Activated naive CD8-positive, alpha-beta T cell treated with anti-CD3 and anti-CD28 coated beads, Interleukin-2, amount 10 ng/mL, durations not matched to agents 7 days and 5 days (primary cell): ENCODE measurements around the gene KLHL30. TPM values are rescaled to one million over a fixed set of nuclear protein-coding genes. Genes with fewer than 3 reads are reported as not detected.
"Not testable (repeated sequence)": the region's sequence is repeated elsewhere in the genome, so short reads cannot be mapped to it uniquely, and the experiment has no call there.

Source experiments
- ATAC-seq: fragments of 150-1000 bp; cut with Tn5 transposase; one replicate; pipeline ENCODE4 v1.10.0; 2021; ENCODE audit warnings: low read depth, moderate library complexity
- POLR2A ChIA-PET: fragments of 350-600 bp; sonication (Branson Sonifier 250); formaldehyde crosslinking; loops from one replicate; lab custom pipeline; 2021; ENCODE audit warnings: antibody characterized with exemption; lab: Charles Lee
- DNase-seq: peaks from one replicate; pipeline ENCODE4 v3.0.0; 2021
- H3K27ac Mint-ChIP-seq: one replicate; pipeline ENCODE4 v1.8.0; 2022; ENCODE audit warnings: mild to moderate bottlenecking, mixed read lengths
- H3K27me3 Mint-ChIP-seq: one replicate; pipeline ENCODE4 v1.8.0; 2022; ENCODE audit warnings: mild to moderate bottlenecking, moderate library complexity, mixed read lengths
- H3K36me3 Mint-ChIP-seq: one replicate; pipeline ENCODE4 v1.8.0; 2021; ENCODE audit warnings: mild to moderate bottlenecking, mixed read lengths
- H3K4me1 Mint-ChIP-seq: one replicate; pipeline ENCODE4 v1.8.0; 2021; ENCODE audit warnings: mixed read lengths
- H3K4me3 Mint-ChIP-seq: one replicate; pipeline ENCODE4 v1.8.0; 2022; ENCODE audit warnings: mild to moderate bottlenecking, moderate library complexity, mixed read lengths
- H3K9me3 Mint-ChIP-seq: one replicate; pipeline ENCODE4 v1.8.0; 2021; ENCODE audit warnings: mixed read lengths
- total RNA-seq, 2 experiments: library from RNA; stranded (reverse); gene quantifications; one replicate each; pipeline ENCODE4 v1.2.3, GENCODE V29; 2021

Gene KLHL30
- total RNA-seq, 2 experiments from 2014 or later = not detected

GRCh38 chr2:238167761-238168160 lies 29.3 kb downstream of the KLHL30 start:
- POLR2A ChIA-PET = no interaction called here
- ATAC-seq = no peak
- Mint-ChIP-seq H3K9me3 (no peaks in the 10 kb centered on the region), H3K27ac (no peak overlapping the region), H3K36me3 (peaks cover 9% of the 10 kb centered on the region), H3K27me3 (peaks cover 15% of the 10 kb centered on the region), H3K4me3 (no peak overlapping the region), H3K4me1 (peaks cover 2% of the 10 kb centered on the region)
- DNase-seq = no peak

- Mint-ChIP-seq H3K27me3 (peaks cover 11% of the 10 kb centered on the region), H3K27ac (no peak overlapping the region)
- POLR2A ChIA-PET = no interaction called here
Measured at GRCh38 chr2:238168196-238169047, 30.0 kb downstream of the KLHL30 start.

GRCh38 chr2:238169048-238169707 lies 30.7 kb downstream of the KLHL30 start:
- Mint-ChIP-seq H3K9me3 (no peaks in the 10 kb centered on the region), H3K36me3 (peaks cover 12% of the 10 kb centered on the region), H3K27ac (no peak overlapping the region), H3K4me3 (no peak overlapping the region), H3K27me3 (peaks cover 11% of the 10 kb centered on the region), H3K4me1 (peaks cover 2% of the 10 kb centered on the region)
- DNase-seq (no peak), ATAC-seq (no peak)
- POLR2A ChIA-PET = no interaction called here

More at GRCh38 chr2:238168196-238169047, 30.0 kb downstream of the KLHL30 start:
- H3K4me1 Mint-ChIP-seq = peaks cover 2% of the 10 kb centered on the region
- H3K9me3 Mint-ChIP-seq = no peaks in the 10 kb centered on the region
- ATAC-seq (no peak), DNase-seq (no peak)
- no peak overlapping the region for H3K4me3 Mint-ChIP-seq
- peaks cover 12% of the 10 kb centered on the region for H3K36me3 Mint-ChIP-seq

- H3K4me3 Mint-ChIP-seq = no peak overlapping the region
- H3K9me3 Mint-ChIP-seq = no peaks in the 10 kb centered on the region
- H3K27me3 Mint-ChIP-seq = peaks cover 5% of the 10 kb centered on the region
- H3K27ac Mint-ChIP-seq = no peak overlapping the region
- peaks cover 2% of the 10 kb centered on the region for H3K4me1 Mint-ChIP-seq
- H3K36me3 Mint-ChIP-seq = peaks cover 12% of the 10 kb centered on the region
- ATAC-seq (no peak), DNase-seq (no peak)
- POLR2A ChIA-PET = no interaction called here
Measured at GRCh38 chr2:238169708-238170251, 31.3 kb downstream of the KLHL30 start.

DNA sequence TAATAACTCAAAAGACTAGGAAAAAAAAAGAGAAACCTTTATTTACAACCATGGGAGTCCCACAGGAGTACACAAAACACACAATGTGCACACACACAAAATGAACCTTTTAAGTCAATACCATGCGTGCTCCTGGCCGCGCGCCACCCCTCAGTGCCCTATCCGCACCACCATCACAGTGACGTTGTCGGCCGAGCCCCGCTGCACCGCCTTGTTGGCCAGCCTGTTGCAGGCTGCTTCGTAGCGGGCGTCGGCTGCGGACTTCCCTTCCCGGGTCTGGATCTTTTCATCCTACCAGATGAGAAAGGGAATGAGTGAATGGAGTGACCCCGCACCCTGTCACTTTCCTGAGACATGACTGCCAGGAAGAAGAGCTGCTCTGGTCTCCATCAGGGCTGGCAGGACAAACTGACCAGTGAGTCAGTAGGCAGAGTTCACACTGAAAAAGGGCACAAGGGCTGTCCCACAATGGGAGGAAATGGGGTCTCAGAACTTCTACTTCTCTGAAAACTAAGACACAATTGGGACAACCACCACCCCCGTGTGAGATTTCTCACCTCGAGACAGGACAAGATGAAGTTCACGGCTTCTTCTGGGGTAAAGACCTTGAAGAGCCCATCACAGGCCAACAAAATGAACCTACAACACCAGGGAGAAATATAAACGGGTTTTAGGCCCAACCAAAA lies 32.1 kb downstream of the KLHL30 start:
- DNase-seq = no peak
- Mint-ChIP-seq H3K9me3 (no peaks in the 10 kb centered on the region), H3K27ac (no peak overlapping the region)

DNA sequence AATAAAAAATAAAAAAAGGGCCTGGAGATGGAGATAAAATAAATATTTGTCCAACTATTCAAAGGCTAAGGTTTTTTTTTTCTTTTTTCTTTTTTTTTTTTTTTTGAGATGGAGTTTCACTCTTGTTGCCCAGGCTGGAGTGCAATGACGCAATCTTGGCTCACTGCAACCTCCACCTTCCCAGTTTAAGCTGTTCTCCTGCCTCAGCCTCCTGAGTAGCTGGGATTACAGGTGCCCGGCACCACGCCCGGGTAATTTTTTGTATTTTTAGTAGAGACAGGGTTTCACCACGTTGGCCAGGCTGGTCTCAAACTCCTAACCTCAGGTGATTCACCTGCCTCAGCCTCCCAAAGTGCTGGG lies 32.6 kb downstream of the KLHL30 start:
- POLR2A ChIA-PET, H3K4me1 Mint-ChIP-seq, H3K27me3 Mint-ChIP-seq, H3K27ac Mint-ChIP-seq, ATAC-seq, H3K4me3 Mint-ChIP-seq, DNase-seq, H3K9me3 Mint-ChIP-seq: not testable (repeated sequence)
- peaks cover 12% of the 10 kb centered on the region for H3K36me3 Mint-ChIP-seq

More for the DNA sequence above, 32.1 kb downstream of the KLHL30 start:
- Mint-ChIP-seq H3K36me3 (peaks cover 12% of the 10 kb centered on the region), H3K4me3 (no peak overlapping the region), H3K4me1 (peaks cover 2% of the 10 kb centered on the region), H3K27me3 (no peaks in the 10 kb centered on the region)
- no peak for ATAC-seq
- POLR2A ChIA-PET = no interaction called here

DNA sequence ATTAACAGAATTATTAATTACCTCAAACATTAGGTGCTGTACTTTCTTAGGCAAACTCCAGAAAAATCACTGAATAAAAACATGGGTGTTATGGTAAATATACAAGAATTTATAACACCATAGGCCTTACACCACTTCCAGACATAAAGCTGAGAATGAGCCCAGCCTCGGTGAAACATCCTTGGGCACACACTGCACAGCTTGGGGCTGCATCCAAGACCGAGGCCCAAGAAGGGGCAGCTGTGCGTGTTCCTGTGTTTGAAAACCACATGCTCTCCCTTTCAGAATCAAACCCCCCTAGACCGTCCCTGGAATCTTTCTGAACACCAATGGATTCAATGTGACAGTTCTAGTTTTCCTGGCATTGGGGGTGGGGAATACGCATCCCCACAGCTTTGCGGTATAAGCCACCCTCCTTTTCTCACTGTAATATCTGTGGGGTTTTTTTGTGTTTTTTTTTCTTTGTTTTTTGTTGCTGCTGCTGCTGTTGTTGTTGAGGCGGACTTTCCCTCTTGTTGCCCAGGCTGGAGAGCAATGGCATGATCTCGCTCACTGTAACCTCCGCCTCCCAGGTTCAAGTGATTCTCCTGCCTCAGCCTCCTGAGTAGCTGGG lies 33.2 kb downstream of the KLHL30 start:
- POLR2A ChIA-PET = interaction anchor here (0.5 kb wide), 1 partner anchor 431 kb away, joined by 3 read pairs; no protein-coding TSS in a partner anchor

DNA sequence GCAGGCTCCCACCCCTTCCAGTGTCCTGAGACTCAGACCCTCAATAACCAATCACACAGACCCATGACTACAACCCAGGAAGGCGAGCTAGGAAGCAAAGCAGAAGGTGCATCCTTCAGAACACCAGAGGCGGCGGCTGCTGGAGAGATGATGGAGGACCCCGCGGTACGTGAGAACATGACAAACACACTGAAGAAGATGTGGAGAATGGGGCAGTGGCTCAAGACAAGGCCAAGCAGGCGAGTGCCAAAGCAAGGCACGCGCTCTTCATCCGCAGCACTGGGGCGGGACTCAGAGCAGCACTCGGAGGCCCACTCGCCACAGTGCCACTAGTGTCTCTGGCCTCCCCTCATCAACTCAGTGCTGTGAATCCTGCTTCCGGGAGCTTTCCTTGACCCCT lies 34.0 kb downstream of the KLHL30 start:
- peaks cover 18% of the 10 kb centered on the region for H3K36me3 Mint-ChIP-seq
- no peak overlapping the region for H3K27ac Mint-ChIP-seq
- peaks cover 2% of the 10 kb centered on the region for H3K4me1 Mint-ChIP-seq
- H3K27me3 Mint-ChIP-seq = no peaks in the 10 kb centered on the region
- H3K9me3 Mint-ChIP-seq = no peaks in the 10 kb centered on the region
- DNase-seq = no peak
- no peak overlapping the region for H3K4me3 Mint-ChIP-seq
- no peak for ATAC-seq
- POLR2A ChIA-PET = no interaction called here

More for the DNA sequence above, 33.2 kb downstream of the KLHL30 start:
- Mint-ChIP-seq H3K4me1 (peaks cover 2% of the 10 kb centered on the region), H3K4me3 (no peak overlapping the region), H3K36me3 (peaks cover 16% of the 10 kb centered on the region), H3K27me3 (no peaks in the 10 kb centered on the region), H3K27ac (no peak overlapping the region), H3K9me3 (no peaks in the 10 kb centered on the region)
- ATAC-seq = no peak
- no peak for DNase-seq

- H3K36me3 Mint-ChIP-seq = peaks cover 20% of the 10 kb centered on the region
- H3K9me3 Mint-ChIP-seq = no peaks in the 10 kb centered on the region
- no peaks in the 10 kb centered on the region for H3K27me3 Mint-ChIP-seq
- POLR2A ChIA-PET = no interaction called here
- H3K4me1 Mint-ChIP-seq = peaks cover 2% of the 10 kb centered on the region
- no peak for DNase-seq
- H3K27ac Mint-ChIP-seq = peak overlapping the region; percentile 27
- peak; percentile 17 for ATAC-seq
- no peak overlapping the region for H3K4me3 Mint-ChIP-seq
Measured at GRCh38 chr2:238173692-238174091, 35.2 kb downstream of the KLHL30 start.

- Mint-ChIP-seq H3K4me1 (peaks cover 2% of the 10 kb centered on the region), H3K4me3 (no peak overlapping the region), H3K27ac (no peak overlapping the region), H3K27me3 (no peaks in the 10 kb centered on the region), H3K9me3 (no peaks in the 10 kb centered on the region), H3K36me3 (peaks cover 25% of the 10 kb centered on the region)
- no peak for ATAC-seq
- POLR2A ChIA-PET = no interaction called here
- no peak for DNase-seq
Measured at GRCh38 chr2:238174291-238174690, 35.8 kb downstream of the KLHL30 start.

- peaks cover 28% of the 10 kb centered on the region for H3K36me3 Mint-ChIP-seq
- no peak for ATAC-seq
- DNase-seq = no peak
- no peaks in the 10 kb centered on the region for H3K9me3 Mint-ChIP-seq
- H3K27me3 Mint-ChIP-seq = no peaks in the 10 kb centered on the region
- no peak overlapping the region for H3K27ac Mint-ChIP-seq
- peaks cover 2% of the 10 kb centered on the region for H3K4me1 Mint-ChIP-seq
- POLR2A ChIA-PET = no interaction called here
- H3K4me3 Mint-ChIP-seq = no peak overlapping the region
Measured at GRCh38 chr2:238174701-238175100, 36.2 kb downstream of the KLHL30 start.

GRCh38 chr2:238176613-238177012 lies 38.1 kb downstream of the KLHL30 start:
- DNase-seq (no peak), ATAC-seq (no peak)
- Mint-ChIP-seq H3K27me3 (no peaks in the 10 kb centered on the region), H3K36me3 (peaks cover 27% of the 10 kb centered on the region), H3K4me1 (peaks cover 2% of the 10 kb centered on the region), H3K4me3 (no peak overlapping the region), H3K27ac (peak overlapping the region; percentile 55), H3K9me3 (no peaks in the 10 kb centered on the region)
- POLR2A ChIA-PET = interaction anchor here (0.7 to 1.2 kb wide), 2 partner anchors 13 to 278 kb away, joined by 3 to 5 read pairs; no protein-coding TSS in a partner anchor

GRCh38 chr2:238180554-238180953 lies 42.1 kb downstream of the KLHL30 start:
- H3K4me3 Mint-ChIP-seq = no peak overlapping the region
- DNase-seq (no peak), ATAC-seq (no peak)
- POLR2A ChIA-PET = no interaction called here
- H3K27ac Mint-ChIP-seq = no peak overlapping the region
- peaks cover 30% of the 10 kb centered on the region for H3K36me3 Mint-ChIP-seq
- H3K4me1 Mint-ChIP-seq = no peaks in the 10 kb centered on the region
- no peaks in the 10 kb centered on the region for H3K27me3 Mint-ChIP-seq
- H3K9me3 Mint-ChIP-seq = no peaks in the 10 kb centered on the region
